ENCODE data around the gene RASGEF1B.
A peak's percentile ranks its signal among the peaks of the same experiment; 100 is the strongest.

The RASGEF1B gene

DNA sequence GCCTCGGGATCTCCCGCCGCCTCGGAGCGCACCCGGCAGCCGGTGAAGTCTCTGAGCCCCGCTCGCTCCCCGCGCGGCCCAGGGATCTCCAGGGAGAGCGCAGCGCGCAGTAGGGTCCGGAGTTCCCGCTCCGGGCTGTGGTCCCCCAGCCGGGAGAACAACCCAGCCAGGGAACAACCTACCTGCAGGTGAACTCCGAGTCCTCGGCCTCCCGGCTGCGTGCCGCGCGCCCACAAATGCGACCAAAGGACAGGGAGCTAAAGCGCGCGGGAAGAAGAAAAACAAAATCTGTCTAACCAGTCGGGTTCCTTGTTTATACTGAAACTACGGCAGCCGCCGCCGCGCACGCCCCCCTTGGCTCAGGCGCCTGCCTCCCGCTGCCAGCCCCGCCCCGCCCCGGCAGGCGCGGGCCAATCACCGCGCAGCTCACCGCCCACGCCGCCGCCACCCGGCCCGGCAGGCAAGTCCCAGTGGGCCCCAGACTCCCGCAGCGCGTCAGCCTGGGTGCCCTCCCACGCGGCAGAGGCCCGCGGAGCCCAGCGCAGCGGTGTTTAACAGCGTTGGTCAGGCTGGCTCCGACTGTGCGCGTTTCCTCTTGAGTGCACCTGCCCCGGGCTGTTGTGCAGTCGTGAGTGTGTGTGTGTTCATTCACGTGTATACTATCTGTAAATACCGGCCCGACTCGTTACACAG, at the start of gene RASGEF1B:
Gene RASGEF1B (minus strand): TSS at position 320 of the 693 bp plus-strand sequence. CDS start 12,399 bp downstream, outside the sequence.
- peak; percentile 87 to 88 for DNase-seq

DNA sequence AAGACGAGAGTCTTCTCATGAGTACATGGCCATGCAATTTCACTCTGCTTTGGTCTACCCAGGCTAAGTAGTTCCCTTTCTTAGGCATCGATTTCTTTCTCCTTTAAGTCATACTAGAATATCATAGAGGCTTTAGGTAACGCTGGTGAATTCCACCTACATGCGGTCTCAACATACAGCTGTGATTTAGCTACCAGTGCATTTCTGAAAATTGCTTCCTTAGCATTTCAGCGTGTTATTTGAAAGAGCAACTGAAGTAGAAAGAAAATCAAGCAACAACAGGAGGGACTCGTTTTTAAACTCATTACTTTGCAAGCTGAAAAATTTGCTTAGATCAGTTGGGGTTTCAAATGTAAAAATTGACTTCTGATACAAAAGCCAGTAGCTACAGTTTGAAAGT, 48.1 kb upstream of the RASGEF1B start:
- no peak for DNase-seq

DNA sequence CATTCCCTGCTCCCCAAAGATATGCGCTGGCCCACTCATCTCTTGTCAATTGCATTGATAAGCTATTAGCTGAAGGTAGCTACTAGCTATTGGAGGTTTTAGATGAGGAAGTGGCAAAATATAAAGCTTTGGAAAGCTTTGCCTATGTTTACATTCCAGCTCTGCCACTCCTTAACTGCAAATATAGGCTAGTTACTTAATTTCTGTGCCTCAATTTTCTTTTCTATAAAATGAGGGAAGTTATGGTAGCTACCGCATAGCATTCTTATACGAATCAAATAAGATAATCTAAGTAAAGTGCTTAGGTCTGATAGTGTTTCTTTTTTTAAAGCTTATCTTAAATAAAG, 47.7 kb upstream of the RASGEF1B start:
- no peak for DNase-seq

DNA sequence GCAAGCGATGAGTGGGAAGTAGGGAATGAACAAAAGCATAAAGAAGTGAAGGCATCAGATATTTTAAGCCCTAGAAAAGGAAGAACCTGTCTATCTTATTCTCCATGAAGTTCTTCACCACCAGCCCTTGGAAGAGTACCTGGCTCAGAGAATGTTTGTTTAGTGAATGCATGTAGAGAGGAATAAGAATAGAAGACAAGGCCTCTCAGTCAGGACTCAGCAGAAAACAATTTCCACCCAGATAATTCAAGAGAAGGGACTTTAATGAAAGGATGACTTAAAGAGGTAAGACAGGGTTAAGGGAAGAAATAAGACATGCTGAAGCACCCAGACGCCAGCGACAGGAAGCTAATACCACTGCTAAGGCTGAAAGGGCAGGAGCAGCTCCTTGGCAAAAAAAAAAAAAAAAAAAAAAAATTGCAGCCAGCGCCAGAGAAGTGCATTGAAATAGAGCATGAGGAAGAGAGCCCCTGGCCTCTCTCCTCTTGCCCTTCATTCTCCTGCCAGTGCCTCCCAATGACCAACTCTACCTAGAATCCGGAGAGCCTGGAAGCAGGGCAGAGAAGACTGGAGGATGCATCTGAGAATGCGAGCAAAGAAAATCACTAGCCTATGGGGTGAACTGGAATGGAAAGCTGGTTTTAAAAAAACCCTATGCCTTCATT, 47.2 kb upstream of the RASGEF1B start:
- DNase-seq: no peak

DNA sequence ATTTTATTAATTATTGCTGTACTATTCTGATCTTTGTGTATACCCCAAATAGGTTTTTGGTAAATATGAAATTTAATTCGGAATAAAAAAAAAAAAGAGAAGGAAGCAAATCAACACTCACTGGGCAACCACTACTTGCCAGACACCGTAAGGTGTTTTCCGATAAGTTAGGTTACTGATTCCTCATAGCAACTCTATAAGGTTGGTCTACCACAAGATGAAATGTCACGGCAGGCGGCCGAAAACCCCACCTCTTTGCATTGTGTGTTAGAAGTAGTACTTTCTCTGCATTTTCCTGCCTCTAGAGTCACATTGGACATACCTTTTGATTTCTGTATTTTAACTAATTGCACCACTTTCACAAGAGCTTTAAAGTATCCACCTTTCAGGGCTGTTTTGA, 44.5 kb upstream of the RASGEF1B start:
- no peak for DNase-seq

DNA sequence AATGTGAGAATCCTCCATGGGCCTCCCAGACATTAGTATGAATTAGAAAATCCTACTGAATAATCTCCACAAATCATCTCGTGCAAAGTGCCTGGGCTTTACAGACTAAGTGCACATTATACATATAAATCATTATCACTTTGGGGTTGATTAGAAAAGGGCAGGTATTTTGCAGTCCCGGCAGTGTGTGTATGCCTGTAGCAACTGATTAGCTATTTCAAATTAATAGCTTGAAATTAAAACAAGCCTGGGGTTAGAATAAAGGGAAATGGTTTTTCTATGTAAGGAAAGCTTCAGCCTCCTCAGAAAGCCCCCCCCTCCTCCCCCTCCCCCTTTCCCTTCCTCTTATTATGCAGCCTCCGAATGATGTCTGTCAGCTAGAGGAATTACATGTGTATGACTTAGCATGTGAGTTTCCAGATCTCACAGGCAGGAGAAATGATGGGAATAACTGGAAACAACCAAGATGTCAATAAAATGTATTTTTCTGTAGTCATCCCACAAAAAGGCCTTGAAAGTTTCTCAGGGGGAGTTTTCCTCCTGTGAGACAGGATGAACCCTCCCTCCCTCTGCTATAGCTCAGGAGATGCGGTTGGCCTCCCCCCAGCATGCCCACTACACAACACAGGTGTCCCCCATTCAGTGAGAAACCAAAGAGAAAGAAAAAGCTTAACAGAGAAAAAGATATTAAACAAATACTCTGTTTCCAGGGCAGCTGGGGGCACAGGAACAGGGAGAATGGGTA, 41.2 kb upstream of the RASGEF1B start:
- no peak for DNase-seq

DNA sequence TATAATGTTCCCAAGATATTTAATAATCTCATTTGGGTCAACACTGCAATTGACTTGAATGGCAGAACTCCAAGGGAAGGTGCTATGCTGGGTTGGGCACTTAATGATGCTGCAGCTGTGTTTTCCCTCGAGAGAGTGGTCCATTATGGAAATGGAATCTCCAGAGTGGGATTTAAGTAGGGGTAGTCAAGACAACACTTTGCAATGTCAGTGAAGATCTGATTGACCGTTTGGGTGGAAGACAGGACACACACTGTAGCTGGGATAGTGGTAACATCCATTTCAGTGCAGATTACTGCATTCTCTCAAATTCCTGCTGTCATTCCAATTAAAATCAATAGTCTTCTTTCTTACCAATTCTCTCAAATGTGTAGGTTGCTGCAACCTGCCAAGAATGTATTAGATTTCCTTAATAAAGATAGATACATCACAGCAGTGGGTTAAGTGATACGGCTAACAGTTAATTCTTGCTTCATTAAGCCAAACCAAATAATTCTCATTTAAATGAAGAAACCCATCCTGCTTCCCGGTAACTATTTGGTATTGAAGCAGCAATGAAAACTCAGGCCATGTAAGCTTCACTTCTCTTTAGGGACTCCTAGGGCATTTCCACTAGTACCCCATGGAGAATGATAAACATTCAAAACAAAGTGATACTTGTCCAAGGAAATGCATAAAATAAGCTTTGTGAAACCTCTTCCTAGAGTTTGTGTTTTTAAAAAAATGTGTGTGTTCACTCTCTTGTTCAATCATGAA, 40.5 kb upstream of the RASGEF1B start:
- no peak for DNase-seq

DNA sequence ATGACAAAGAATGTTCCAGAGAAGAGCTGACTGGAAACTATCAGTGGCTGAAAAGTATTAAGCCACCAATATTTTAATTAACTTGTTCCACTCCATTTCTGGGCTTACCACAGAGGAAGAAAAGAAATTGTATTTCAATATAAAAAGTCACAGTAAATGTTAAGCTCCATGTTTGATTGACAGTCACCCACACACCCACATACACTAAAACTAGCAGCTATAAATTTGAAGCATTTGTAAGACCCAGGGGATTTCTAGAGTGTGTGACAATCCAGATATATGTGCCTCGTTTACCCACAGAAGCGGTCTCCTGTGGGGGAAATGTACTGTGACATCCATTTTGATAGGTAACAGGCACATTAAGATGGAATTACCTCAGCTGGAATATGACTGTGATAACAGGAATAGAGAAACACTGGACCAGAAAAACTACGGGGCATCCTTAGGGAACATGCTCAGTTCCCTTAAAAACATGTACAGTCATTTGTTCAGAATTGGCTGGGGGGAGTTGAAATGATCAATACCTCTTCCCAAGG, 39.0 kb upstream of the RASGEF1B start:
- peak in 1 of 2 experiments; percentile 30 for DNase-seq

DNA sequence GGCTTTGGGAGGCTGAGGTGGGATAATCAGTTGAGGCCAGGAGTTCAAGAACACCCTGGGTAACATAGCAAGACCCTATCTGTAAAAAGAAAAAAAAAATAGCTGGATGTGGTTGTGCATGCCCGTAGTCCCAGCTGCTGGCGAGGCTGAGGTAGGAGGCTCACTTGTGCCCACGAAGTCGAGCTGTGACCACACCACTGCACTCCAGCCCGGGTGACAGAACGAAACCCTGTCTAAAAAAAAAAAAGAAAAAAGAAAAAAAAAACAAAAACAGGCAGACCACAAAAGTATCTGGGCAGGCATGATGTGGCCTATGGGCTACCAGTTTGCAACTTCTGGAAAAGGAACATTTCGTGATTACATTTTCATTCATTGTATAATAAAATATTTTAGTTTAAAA, 38.1 kb upstream of the RASGEF1B start:
- no peak for DNase-seq

DNA sequence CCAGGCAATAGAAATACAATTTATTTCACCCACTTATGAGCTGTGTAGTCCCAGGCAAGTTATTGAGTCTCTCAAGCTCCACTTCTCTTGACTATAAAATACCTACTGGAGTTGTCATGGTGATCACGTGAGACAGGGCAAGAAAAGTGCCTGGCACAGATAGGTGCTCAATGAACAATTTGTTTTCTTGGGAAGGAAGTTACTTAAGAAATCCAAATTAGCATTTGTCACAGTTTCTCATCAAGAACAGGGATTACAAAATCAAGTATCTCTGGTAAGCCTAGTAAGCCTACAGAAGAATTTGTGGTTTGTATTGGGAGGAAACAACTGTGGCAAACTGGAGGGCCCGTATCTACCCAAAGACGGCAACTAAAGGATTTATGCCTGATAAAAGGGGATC, 37.5 kb upstream of the RASGEF1B start:
- no peak for DNase-seq

DNA sequence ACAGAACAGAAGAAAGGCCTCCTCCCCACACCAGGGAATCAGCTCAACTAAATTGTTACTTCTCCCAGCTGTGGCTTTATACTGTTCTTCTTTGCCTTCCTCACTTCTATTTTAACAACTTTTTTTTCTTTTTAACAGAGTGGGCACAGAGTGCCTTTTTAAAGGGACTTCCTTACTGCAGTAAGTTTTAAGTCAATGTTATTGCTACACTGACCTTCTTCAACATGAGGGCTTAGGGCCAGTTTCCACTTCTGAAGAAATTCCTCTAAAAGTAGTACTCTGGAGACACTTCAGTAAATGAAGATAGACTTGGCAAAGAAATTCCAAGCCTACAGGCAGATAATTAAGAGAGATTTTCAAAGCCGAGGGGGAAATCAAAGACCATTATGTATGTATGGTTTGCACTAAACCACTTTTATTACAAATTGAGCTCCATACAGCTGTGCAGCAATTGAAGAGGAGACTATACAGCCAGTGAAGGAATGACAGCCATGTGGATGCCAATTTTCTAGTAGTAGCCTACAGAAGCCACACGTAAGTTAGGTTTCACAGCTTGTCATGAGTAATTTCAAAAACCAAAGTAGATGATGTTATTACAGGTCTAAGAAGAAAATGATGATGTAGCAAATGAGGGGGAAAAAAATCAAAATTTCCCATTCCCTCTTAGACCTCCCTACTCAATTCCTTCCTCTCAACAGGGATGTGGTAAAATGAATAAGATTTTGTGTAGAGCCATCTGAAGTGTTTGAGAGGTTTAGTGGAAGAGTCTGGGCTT, 36.9 kb upstream of the RASGEF1B start:
- no peak for DNase-seq

DNA sequence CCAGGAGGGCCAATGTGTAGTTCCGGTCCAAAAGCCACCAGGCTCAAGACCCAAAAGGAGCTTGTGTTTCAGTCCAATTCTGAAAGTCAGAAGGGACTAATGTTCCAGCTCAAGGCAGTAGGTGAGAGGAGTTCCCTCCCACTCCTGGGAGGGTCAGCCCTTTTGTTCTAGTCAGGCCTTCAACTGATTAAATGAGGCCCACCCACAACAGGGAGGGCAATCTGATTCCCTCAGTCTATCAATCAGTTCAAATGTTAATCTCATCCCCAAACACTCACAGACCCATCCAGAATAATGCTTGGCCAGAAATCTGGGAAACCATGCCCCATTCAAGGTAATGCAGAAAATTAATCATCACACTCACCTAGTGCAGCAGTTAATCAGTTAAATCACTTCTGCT, 35.8 kb upstream of the RASGEF1B start:
- no peak for DNase-seq

DNA sequence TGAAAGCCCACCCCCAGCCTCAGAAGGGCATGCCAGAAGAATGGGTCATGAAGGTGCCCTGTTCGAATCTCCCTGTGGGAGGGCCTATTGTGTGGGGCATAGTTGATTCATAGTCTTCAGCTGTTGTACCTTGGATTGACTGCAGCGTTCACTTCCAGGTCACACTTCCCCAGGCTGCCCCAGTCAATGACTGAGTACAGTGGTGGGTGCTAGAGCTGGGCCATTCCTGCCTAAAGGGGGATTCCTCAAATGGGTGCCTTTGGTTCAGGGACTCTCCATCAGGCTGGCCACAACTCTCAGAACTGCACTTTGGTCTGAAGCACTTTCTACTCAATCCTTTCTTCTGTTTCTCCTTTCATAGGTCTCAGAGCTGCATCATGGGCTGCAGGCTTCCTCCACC, 35.0 kb upstream of the RASGEF1B start:
- no peak for DNase-seq

DNA sequence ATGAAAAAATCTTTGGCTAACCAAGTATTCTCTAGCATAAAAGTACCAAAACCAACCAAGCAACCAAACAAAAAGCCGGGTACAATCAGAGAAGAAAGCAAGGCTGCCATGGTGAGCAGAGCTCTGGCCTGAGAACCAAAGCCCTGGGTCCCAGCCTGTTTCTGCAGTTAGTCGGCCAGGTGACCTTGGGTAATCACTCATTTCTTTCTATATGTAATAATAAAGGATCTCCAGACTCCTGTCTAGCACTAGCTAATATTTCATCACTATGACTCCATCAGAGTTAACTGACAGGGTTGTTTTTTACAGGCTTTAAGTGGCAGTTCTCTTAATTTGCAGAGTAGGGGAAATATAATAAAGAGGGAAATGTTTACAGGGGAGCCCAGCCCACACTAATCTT, 34.0 kb upstream of the RASGEF1B start:
- DNase-seq: no peak

DNA sequence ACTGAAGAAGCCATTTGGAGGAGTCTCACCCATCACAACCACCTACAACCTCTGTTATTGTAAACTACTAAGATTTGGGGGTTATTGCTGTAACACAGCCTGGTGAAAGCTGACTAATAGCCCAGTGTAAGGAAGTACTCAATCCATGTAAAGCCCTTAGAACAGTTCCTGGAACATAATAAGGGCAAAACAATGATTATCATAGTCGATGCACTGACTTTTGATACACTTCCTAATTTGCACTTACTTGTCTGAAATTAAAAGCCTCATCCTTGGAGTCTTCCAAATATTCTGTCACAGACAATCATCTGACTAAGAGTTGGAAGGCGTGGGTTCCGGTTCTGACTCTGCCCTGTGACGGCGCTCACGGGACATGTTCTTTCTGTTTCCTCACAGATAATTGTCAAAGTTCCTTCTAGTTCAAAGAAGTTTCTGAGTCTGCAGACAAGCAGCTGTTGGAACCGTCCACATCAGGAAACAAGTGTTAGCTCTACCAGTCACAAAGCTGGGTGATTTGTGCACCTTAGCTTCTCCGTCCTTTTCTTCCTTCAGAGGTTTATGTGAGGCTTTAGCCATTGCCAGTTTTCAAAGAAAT, 33.4 kb upstream of the RASGEF1B start:
- no peak for DNase-seq

DNA sequence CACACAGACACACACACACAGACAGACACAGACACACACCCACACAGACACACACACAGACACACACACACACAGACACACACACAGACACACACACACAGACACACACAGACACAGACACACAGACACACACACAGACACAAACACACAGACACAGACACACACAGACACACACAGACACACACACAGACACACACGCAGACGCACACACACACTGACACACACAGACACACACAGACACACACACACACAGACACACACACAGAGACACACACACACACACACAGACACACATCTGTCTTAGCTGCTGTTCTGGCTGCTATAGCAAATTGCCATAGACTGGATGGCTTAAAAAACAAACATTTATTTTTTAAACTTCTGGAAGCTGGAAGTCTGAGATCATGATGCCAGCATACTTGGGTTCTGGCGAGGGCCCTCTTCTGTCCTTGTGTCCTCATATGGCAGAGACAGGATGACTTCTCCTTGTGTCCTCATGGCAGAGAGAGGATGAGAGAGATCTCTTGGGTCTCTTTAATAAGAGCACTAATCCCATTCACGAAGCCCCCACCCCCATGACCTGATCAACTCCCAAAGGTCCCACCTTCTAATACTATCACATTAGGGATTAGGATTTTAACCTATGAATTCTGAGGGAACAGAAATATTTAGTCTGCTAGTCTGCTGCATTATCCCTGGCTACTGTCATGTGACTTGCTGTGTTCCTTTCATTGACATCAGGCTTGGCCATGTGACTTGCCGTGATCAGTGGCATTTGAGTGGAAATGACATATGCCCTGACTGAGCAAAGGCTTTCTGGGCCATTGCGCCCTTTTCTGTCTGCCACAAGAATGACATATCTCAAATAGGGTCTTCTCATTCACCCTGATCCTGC, 32.7 kb upstream of the RASGEF1B start:
- DNase-seq: no peak

DNA sequence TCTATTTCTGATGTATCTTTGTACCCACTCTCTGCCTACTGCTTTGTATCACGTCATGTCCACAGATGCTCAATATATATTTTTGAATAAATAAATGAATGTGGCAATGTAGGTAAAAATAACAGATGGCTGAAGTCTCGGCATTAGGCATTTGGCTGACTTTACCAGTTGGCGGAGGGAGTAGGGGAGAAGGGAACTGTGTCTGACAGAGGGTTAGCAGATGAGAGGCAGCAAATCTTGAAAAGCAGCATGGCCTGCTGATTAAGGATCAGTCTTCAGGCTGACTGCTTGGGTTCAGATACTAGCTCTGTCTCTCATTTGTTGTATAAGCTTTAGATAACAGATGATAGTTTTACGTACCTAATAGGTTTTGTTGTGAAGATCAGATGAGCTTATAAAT, 31.9 kb upstream of the RASGEF1B start:
- no peak for DNase-seq

DNA sequence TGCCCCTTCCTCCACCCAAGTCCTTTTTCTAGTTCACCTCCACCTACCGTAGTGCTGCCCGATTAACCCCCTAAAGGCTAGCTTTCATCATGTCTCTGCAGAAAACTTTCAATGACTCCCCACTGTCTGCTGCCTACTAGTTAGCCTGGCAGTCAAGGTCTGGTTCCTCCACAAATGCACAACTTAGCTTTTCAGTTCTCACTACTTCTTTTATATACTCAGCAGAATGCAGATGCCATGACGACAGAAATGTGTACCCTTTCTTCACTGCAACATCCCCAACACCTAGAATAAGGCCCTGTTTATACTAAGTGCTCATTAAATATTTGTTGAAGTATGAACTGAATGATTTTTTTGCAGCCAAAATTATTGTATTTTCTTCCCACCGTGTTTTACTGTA, 30.9 kb upstream of the RASGEF1B start:
- no peak for DNase-seq

DNA sequence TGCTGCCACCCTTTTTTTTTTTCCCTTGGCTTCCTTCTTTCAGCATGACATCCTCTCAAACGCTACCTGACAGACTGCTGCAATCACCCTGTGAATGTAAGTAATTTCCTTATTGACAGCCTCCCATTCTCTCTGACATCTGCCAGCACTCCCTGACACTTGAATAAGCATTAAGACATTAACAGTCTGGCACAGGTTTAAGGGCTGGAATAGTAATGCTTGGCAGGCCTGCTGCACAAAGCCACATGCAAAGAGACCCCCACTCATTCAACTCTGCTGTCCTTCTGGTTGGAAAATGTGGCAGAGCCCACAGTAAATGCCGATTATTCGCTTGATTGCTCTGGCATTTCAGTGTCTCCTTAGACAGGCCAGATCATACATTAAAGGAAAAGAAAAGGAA, 28.1 kb upstream of the RASGEF1B start:
- DNase-seq: peak; percentile 51 to 58

DNA sequence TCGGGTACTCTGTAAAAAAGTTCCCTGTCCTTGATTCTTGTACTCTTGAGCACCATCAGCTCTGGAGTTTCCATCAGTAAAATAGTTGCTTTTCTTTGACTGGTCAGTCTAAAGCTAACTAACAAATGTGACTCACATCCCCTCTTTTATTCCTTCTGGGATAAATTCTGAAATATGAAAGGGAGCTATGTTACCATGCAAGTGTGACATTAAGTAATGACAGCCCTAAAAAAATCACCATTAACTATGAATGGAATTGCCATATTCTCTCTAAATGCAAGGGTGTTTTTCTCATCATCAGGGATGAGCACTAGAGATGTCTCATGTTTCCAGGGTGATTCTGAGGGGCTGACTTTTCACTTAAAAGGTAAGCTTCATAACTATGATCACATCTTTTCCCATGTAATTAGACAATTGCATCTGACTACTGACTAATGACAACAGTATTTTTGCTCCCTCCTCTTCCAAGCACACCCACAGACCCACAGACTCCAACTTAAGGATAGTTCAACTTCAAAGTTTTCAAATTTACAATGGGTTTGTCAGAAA, 26.9 kb upstream of the RASGEF1B start:
- DNase-seq: no peak

DNA sequence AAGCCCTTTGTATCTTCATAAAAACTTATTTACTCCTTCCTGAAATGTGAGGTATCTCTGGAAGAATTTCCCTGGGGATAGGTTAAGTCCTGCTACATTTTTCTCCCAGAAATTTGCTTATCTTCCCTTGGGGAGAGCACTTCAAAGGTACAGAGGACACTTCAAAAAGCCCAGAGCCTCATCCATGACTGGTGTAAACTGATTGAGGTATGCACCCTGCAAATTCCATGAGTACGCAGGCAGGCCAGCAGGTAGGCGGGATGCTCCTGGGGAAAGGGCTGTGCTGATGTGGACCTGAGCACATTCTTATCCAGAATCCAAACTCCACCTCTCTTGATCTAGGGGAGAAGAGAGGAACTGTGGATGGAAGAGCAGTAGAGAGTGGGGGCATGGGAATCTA, 26.3 kb upstream of the RASGEF1B start:
- DNase-seq: no peak

Measured in NCI-H187 (cell line).